ENCODE results near the gene GALM.

The GALM gene

GRCh38 chr2:38683766-38684165 lies 17.9 kb downstream of the GALM start (continued):
- TF ChIP-seq ZNF621 (tag by site-specific recombination; IDR thresholded peaks at IDR 0.05), result no peak
- TF ChIP-seq HOXA7 (CRISPR knock-in tag; IDR thresholded peaks at IDR 0.05; ENCODE audit: borderline replicate concordance), result no peak
- TF ChIP-seq ZNF747 (tag by site-specific recombination; IDR thresholded peaks at IDR 0.05), result no peak
- TF ChIP-seq ZNF555 (tag by site-specific recombination; conservative IDR thresholded peaks at IDR 0.05), result no peak
- TF ChIP-seq SCRT2 (tag by site-specific recombination; IDR thresholded peaks at IDR 0.05), result no peak
- no peak for TF ChIP-seq ZBTB17 (tag by site-specific recombination; IDR thresholded peaks at IDR 0.05)
- TF ChIP-seq ZNF324 (tag by site-specific recombination; IDR thresholded peaks at IDR 0.05), result no peak

DNA sequence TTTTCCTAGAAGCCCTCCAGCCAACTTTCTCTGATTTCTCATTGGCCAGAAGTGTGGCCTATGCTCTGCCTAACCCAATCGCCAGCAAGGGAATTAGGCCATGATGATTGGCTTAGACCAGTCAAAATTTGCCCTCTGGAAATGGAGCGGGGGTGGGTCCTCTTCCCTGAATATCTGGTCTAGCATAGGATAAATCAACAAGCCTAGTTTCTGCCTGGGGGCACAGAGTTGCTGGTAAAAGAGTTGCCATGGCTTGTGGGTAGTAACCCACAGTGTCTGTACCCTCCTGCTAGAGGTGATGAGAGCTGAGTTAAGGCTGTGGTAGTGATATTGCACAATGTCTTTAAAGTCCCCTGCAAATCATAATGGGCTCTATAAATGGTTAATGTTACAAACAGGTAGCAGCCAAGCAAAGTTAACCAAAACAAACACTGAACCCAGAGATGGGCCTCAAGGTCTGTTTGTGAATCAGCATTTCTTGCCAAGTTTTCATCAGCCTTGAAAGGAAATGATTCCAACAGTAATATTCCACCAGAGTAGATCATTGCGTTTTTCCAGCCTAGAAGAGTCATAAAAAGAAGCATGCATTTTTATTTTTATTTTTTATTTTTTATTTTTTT lies 19.3 kb downstream of the GALM start:
- POLR2A ChIA-PET, result interaction anchor here (1.4 kb wide), 1 partner anchor 66 kb away, joined by 4 read pairs; the partner anchor contains the start of gene SRSF7
- H3K36me3 ChIP-seq (ENCODE audit: control insufficient read depth in 2 of 2, insufficient read depth in 1 of 2, low read length in 2 of 2), result peaks cover 11 to 36% of the 10 kb centered on the region in 2 experiments
- no peaks in the 10 kb centered on the region for H3K9me3 ChIP-seq (ENCODE audit: control insufficient read depth, insufficient read depth, low read depth, low read length)
- H3K4me1 ChIP-seq (ENCODE audit: control insufficient read depth, insufficient read depth, low read length), result no peaks in the 10 kb centered on the region
- H3K4me3 ChIP-seq (ENCODE audit: low read depth, low read length), result no peak overlapping the region
- CTCF ChIA-PET, result interaction anchor here (0.5 to 0.7 kb wide), 3 partner anchors 82 to 149 kb away, joined by 3 to 6 read pairs (median 4); no protein-coding TSS in a partner anchor
- TF ChIP-seq ZNF133 (tag by site-specific recombination; IDR thresholded peaks at IDR 0.05) (no peak), ZNF558 (tag by site-specific recombination; IDR thresholded peaks at IDR 0.05) (no peak), ZNF510 (tag by site-specific recombination; IDR thresholded peaks at IDR 0.05; ENCODE audit: insufficient replicate concordance) (no peak), ATF2 (tag by site-specific recombination; IDR thresholded peaks at IDR 0.05; ENCODE audit: low read depth) (no peak), ZNF138 (tag by site-specific recombination; IDR thresholded peaks at IDR 0.05; ENCODE audit: borderline replicate concordance) (no peak), ZNF677 (tag by site-specific recombination; IDR thresholded peaks at IDR 0.05) (no peak), ZNF513 (tag by site-specific recombination; IDR thresholded peaks at IDR 0.05) (no peak), ZNF747 (tag by site-specific recombination; IDR thresholded peaks at IDR 0.05) (no peak)
- TF ChIP-seq, protein P1, sequence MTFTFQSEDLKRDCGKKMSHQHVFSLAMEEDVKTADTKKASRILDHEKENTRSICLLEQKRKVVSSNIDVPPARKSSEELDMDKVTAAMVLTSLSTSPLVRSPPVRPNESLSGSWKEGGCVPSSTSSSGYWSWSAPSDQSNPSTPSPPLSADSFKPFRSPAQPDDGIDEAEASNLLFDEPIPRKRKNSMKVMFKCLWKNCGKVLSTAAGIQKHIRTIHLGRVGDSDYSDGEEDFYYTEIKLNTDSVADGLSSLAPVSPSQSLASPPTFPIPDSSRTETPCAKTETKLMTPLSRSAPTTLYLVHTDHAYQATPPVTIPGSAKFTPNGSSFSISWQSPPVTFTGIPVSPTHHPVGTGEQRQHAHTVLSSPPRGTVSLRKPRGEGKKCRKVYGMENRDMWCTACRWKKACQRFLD (tag by site-specific recombination; IDR thresholded peaks at IDR 0.05), result no peak
- H3K27ac ChIP-seq (ENCODE audit: extremely low read depth, low read depth, low read length), result no peak overlapping the region

- ChIA-PET POLR2A (interaction anchor here (1.0 to 1.6 kb wide), 3 partner anchors 25 to 89 kb away, joined by 3 to 6 read pairs (median 5); partner anchors contain the start of genes GALM and SRSF7), CTCF (interaction anchor here (0.6 kb wide), 1 partner anchor 106 kb away, joined by 3 read pairs; no protein-coding TSS in a partner anchor)
- Histone ChIP-seq H3K27ac (ENCODE audit: extremely low read depth, low read depth, low read length) (no peak overlapping the region), H3K4me1 (ENCODE audit: control insufficient read depth, insufficient read depth, low read length) (no peaks in the 10 kb centered on the region), H3K36me3 (ENCODE audit: control insufficient read depth in 2 of 2, insufficient read depth in 1 of 2, low read length in 2 of 2) (peaks cover 0 to 11% of the 10 kb centered on the region in 2 experiments; a peak in 2 of 3 replicates), H3K9me3 (ENCODE audit: control insufficient read depth, insufficient read depth, low read depth, low read length) (no peaks in the 10 kb centered on the region), H3K4me3 (ENCODE audit: low read depth, low read length) (no peak overlapping the region)
- TF ChIP-seq, protein P2, sequence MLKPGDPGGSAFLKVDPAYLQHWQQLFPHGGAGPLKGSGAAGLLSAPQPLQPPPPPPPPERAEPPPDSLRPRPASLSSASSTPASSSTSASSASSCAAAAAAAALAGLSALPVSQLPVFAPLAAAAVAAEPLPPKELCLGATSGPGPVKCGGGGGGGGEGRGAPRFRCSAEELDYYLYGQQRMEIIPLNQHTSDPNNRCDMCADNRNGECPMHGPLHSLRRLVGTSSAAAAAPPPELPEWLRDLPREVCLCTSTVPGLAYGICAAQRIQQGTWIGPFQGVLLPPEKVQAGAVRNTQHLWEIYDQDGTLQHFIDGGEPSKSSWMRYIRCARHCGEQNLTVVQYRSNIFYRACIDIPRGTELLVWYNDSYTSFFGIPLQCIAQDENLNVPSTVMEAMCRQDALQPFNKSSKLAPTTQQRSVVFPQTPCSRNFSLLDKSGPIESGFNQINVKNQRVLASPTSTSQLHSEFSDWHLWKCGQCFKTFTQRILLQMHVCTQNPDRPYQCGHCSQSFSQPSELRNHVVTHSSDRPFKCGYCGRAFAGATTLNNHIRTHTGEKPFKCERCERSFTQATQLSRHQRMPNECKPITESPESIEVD (tag by site-specific recombination; IDR thresholded peaks at IDR 0.05), result peak; percentile 75
- TF ChIP-seq ZNF248 (tag by site-specific recombination; IDR thresholded peaks at IDR 0.05) (no peak), ZNF521 (tag by site-specific recombination; IDR thresholded peaks at IDR 0.05) (no peak)
- TF ChIP-seq, protein P3, sequence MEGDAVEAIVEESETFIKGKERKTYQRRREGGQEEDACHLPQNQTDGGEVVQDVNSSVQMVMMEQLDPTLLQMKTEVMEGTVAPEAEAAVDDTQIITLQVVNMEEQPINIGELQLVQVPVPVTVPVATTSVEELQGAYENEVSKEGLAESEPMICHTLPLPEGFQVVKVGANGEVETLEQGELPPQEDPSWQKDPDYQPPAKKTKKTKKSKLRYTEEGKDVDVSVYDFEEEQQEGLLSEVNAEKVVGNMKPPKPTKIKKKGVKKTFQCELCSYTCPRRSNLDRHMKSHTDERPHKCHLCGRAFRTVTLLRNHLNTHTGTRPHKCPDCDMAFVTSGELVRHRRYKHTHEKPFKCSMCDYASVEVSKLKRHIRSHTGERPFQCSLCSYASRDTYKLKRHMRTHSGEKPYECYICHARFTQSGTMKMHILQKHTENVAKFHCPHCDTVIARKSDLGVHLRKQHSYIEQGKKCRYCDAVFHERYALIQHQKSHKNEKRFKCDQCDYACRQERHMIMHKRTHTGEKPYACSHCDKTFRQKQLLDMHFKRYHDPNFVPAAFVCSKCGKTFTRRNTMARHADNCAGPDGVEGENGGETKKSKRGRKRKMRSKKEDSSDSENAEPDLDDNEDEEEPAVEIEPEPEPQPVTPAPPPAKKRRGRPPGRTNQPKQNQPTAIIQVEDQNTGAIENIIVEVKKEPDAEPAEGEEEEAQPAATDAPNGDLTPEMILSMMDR (tag by site-specific recombination; IDR thresholded peaks at IDR 0.05), result no peak
- TF ChIP-seq, protein P4, sequence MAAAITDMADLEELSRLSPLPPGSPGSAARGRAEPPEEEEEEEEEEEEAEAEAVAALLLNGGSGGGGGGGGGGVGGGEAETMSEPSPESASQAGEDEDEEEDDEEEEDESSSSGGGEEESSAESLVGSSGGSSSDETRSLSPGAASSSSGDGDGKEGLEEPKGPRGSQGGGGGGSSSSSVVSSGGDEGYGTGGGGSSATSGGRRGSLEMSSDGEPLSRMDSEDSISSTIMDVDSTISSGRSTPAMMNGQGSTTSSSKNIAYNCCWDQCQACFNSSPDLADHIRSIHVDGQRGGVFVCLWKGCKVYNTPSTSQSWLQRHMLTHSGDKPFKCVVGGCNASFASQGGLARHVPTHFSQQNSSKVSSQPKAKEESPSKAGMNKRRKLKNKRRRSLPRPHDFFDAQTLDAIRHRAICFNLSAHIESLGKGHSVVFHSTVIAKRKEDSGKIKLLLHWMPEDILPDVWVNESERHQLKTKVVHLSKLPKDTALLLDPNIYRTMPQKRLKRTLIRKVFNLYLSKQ (tag by site-specific recombination; IDR thresholded peaks at IDR 0.05; ENCODE audit: borderline replicate concordance), result no peak
Measured at GRCh38 chr2:38690499-38691420, 24.8 kb downstream of the GALM start.
